Measurements from ENCODE around the gene COL23A1.

DNA sequence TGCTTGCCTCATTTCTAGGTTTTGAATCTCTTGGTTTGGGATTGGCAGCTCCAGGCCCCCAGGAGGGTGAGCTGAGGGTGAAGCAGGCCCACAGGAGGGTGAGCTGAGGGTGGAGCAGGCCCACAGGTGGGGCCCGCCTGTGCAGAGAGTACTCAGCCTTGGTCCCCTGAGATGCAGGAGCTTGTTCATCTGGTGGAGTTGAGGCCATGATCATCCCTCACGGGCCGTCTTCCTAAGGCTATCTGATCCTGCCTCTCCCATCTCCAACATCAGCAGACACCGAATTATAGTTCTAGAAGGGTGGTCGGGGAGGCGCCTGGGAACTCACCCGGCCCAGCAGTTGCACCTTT is 225.9 kb downstream of the COL23A1 start:
- TF ChIP-seq, protein P1, sequence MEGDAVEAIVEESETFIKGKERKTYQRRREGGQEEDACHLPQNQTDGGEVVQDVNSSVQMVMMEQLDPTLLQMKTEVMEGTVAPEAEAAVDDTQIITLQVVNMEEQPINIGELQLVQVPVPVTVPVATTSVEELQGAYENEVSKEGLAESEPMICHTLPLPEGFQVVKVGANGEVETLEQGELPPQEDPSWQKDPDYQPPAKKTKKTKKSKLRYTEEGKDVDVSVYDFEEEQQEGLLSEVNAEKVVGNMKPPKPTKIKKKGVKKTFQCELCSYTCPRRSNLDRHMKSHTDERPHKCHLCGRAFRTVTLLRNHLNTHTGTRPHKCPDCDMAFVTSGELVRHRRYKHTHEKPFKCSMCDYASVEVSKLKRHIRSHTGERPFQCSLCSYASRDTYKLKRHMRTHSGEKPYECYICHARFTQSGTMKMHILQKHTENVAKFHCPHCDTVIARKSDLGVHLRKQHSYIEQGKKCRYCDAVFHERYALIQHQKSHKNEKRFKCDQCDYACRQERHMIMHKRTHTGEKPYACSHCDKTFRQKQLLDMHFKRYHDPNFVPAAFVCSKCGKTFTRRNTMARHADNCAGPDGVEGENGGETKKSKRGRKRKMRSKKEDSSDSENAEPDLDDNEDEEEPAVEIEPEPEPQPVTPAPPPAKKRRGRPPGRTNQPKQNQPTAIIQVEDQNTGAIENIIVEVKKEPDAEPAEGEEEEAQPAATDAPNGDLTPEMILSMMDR (IDR thresholded peaks at IDR 0.05): no peak
- TF ChIP-seq POLR2A (IDR thresholded peaks at IDR 0.05): no peak

Data from tibial nerve (tissue), 3 donors.